Smooth muscle cell (in vitro differentiated cells): ENCODE measurements around the gene CSF1. TPM values are rescaled to one million over a fixed set of nuclear protein-coding genes. Genes with fewer than 3 reads are reported as not detected.

Experiments
- DNase-seq: peaks from one replicate; lab custom pipeline; 2025; ENCODE audit not compliant: unreplicated experiment; lab: John Stamatoyannopoulos, UW
- H2AFZ ChIP-seq: fragments of 200-600 bp; sonication (generic); 2 replicates; pipeline ENCODE4 v1.6.0; 2016; ENCODE audit warnings: antibody characterized with exemption, low read depth, mild to moderate bottlenecking
- H3F3A ChIP-seq: fragments of 200-600 bp; sonication (generic); 2 replicates; pipeline ENCODE4 v1.6.0; 2017; ENCODE audit warnings: antibody characterized with exemption, low read depth
- H3K27ac ChIP-seq: fragments of 200-600 bp; sonication (generic); 2 replicates; pipeline ENCODE4 v1.5.1; 2016; ENCODE audit warnings: low read depth, mild to moderate bottlenecking
- H3K27me3 ChIP-seq: fragments of 200-600 bp; sonication (generic); 2 replicates; pipeline ENCODE4 v1.6.1; 2016; ENCODE audit warnings: low read depth, mild to moderate bottlenecking
- H3K36me3 ChIP-seq: fragments of 200-600 bp; sonication (generic); 2 replicates; pipeline ENCODE4 v1.5.1; 2016; ENCODE audit warnings: low read depth
- H3K4me1 ChIP-seq: fragments of 200-600 bp; sonication (generic); 2 replicates; pipeline ENCODE4 v1.5.1; 2016; ENCODE audit warnings: low read depth
- H3K4me2 ChIP-seq: fragments of 200-600 bp; sonication (generic); 2 replicates; pipeline ENCODE4 v1.6.0; 2016; ENCODE audit warnings: mild to moderate bottlenecking
- H3K4me3 ChIP-seq: fragments of 200-600 bp; sonication (generic); 2 replicates; pipeline ENCODE4 v1.5.1; 2016; ENCODE audit warnings: mild to moderate bottlenecking
- H3K79me2 ChIP-seq: fragments of 200-600 bp; sonication (generic); 2 replicates; pipeline ENCODE4 v1.6.0; 2016; ENCODE audit warnings: low read depth, mild to moderate bottlenecking
- H3K9ac ChIP-seq: fragments of 200-600 bp; sonication (generic); 2 replicates; pipeline ENCODE4 v1.6.0; 2016; ENCODE audit warnings: low read depth
- H3K9me3 ChIP-seq: fragments of 200-600 bp; sonication (generic); replicated peaks from 2 replicates; pipeline ENCODE4 v1.5.1; 2016; ENCODE audit warnings: low read depth
- H4K20me1 ChIP-seq: fragments of 200-600 bp; sonication (generic); 2 replicates; pipeline ENCODE4 v1.6.0; 2016; ENCODE audit warnings: low read depth
- WGBS: methylation state at CpG from one replicate; pipeline ENCODE4 v1.1.7; 2016; ENCODE audit warnings: low lambda C conversion rate; 5-methylcytosine and 5-hydroxymethylcytosine counted together
- polyA plus RNA-seq: library from polyadenylated mRNA; unstranded; fragments of >200 nt; fragmentation: Nextera tagmentation; extraction: Ambion mirVana; gene quantifications from 2 replicates; pipeline ENCODE4 v1.2.1, GENCODE V29; 2016
- total RNA-seq: library from RNA; depleted of rRNA; stranded (reverse); fragments of >200 nt; gene quantifications from 2 replicates; pipeline ENCODE4 v1.2.3, GENCODE V29; 2014
- TF ChIP-seq, protein P1 (sequence below): fragments of 200-600 bp; sonication (generic); IDR thresholded peaks from 2 replicates; pipeline ENCODE4 v1.5.1; 2017; ENCODE audit warnings: borderline replicate concordance, mild to moderate bottlenecking, antibody characterized with exemption; ENCODE audit not compliant: insufficient read depth, poor library complexity, severe bottlenecking

Gene CSF1
- total and polyA plus RNA-seq, 2 experiments from 2014 or later = 22.4 to 30.9 TPM

DNA sequence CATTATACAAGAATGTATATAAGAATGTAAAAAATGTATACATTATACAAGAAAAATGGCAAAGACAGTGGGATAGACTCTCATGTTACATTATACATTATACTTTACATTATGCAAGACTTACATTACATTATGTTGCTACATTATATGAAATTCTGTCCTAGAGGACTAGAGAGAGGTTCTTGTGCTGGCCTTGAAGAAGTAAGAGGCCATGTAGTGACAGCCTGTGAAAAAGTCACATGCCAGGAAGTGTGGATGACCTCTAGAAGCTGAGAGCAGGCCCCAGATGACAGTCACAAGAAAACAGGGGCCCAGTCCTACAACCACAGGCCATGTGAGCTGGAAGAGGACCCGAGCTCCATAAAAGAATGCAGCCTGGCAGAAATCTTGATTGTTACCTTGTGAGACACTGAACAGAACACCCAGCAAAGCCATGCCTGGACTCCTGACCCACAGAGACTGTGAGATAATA is 43.4 kb downstream of the CSF1 start:
- H3K27ac ChIP-seq = peak overlapping the region; percentile 57
- WGBS = 6% methylated on average over 1 of the region's 1 CpG
- no peak for DNase-seq

GRCh38 chr1:109959632-109959973 is 49.0 kb downstream of the CSF1 start:
- Histone ChIP-seq H2AFZ (peak overlapping the region; percentile 65), H3K4me2 (peak overlapping the region; percentile 6), H3K27ac (peak overlapping the region; percentile 49), H3K36me3 (no peaks in the 10 kb centered on the region), H3K4me1 (peaks cover 37% of the 10 kb centered on the region), H4K20me1 (no peaks in the 10 kb centered on the region), H3K9ac (no peak overlapping the region), H3F3A (no peaks in the 10 kb centered on the region), H3K4me3 (no peak overlapping the region), H3K9me3 (no peaks in the 10 kb centered on the region), H3K27me3 (no peaks in the 10 kb centered on the region), H3K79me2 (no peaks in the 10 kb centered on the region)
- 0% methylated on average over 1 of the region's 1 CpG for WGBS
- no peak for DNase-seq
- TF ChIP-seq, protein P1, sequence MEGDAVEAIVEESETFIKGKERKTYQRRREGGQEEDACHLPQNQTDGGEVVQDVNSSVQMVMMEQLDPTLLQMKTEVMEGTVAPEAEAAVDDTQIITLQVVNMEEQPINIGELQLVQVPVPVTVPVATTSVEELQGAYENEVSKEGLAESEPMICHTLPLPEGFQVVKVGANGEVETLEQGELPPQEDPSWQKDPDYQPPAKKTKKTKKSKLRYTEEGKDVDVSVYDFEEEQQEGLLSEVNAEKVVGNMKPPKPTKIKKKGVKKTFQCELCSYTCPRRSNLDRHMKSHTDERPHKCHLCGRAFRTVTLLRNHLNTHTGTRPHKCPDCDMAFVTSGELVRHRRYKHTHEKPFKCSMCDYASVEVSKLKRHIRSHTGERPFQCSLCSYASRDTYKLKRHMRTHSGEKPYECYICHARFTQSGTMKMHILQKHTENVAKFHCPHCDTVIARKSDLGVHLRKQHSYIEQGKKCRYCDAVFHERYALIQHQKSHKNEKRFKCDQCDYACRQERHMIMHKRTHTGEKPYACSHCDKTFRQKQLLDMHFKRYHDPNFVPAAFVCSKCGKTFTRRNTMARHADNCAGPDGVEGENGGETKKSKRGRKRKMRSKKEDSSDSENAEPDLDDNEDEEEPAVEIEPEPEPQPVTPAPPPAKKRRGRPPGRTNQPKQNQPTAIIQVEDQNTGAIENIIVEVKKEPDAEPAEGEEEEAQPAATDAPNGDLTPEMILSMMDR = no peak

More for the DNA sequence above, 43.4 kb downstream of the CSF1 start:
- Histone ChIP-seq H3K9ac (no peak overlapping the region), H3K4me2 (no peak overlapping the region), H3K36me3 (no peaks in the 10 kb centered on the region), H3F3A (no peaks in the 10 kb centered on the region), H2AFZ (peak overlapping the region; percentile 73), H3K4me1 (peaks cover 9% of the 10 kb centered on the region), H4K20me1 (no peaks in the 10 kb centered on the region), H3K79me2 (no peaks in the 10 kb centered on the region), H3K9me3 (no peaks in the 10 kb centered on the region), H3K27me3 (no peaks in the 10 kb centered on the region), H3K4me3 (no peak overlapping the region)
- TF ChIP-seq, protein P1 = no peak

DNA sequence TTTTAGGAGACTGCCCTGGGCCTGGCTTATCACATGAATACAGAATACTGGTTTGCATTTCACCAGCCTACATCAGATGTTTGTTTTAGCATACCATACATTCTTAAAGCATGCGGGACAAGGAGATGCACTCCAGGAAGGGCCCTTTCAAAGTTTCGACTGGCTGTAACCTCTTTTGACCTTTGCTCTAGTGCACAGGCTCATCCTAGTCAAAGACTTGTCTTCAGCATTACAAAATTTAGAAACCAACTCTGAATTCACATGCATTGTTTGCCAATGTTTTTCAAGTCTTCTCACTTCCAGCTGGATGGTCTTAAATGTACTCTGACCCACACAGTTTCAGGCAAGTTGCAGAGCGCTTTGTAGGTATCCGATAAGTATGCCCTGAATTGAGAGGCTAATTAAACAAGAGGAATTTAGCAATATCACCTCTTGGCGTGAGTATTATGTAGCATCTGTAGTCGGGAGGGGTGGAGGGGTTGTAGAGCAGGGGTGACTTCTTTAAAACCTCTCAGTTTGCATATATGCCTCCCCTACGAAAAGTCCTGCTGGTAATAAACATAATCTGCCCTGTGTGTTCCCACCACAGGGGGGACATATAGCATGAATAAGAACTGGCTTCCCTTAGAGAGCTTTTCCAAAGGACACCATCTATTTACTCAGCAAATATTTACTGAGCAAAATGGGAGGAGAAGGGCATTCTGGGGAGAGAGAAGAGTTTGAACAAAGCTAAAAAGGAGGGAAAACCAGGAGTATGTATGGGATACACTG is 49.5 kb downstream of the CSF1 start:
- Histone ChIP-seq H3K9me3 (no peaks in the 10 kb centered on the region), H3K4me1 (peaks cover 37% of the 10 kb centered on the region), H3K4me2 (peak overlapping the region; percentile 6), H3K36me3 (no peaks in the 10 kb centered on the region), H4K20me1 (no peaks in the 10 kb centered on the region), H3K79me2 (no peaks in the 10 kb centered on the region), H3K27ac (peak overlapping the region; percentile 49), H3F3A (no peaks in the 10 kb centered on the region), H3K27me3 (no peaks in the 10 kb centered on the region), H3K4me3 (no peak overlapping the region), H3K9ac (no peak overlapping the region), H2AFZ (peak overlapping the region; percentile 65)
- no peak for DNase-seq
- TF ChIP-seq, protein P1 = no peak
- WGBS = 38% methylated on average over 7 of the region's 7 CpGs

DNA sequence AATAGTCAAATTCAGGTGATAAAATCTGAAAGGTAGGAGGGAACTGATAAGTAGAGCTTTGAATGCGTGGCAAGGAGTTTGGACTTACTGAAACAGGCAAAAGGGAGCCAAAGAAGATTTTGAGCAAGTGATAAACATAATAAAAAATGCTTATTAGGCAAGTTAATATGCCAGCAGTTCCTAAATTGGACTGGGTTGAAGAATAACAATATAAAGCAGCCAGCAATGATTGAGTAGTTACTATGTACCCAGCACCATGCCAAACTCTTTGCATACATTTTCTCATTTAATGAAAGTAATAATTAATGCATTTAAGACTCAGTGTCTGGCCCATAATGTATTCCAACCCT is 50.1 kb downstream of the CSF1 start:
- WGBS = 87% methylated on average over 1 of the region's 1 CpG
- Histone ChIP-seq H3K4me1 (peaks cover 37% of the 10 kb centered on the region), H3K4me3 (no peak overlapping the region), H2AFZ (no peak overlapping the region), H3K79me2 (no peaks in the 10 kb centered on the region), H3K4me2 (no peak overlapping the region), H3K36me3 (no peaks in the 10 kb centered on the region), H4K20me1 (no peaks in the 10 kb centered on the region), H3F3A (no peaks in the 10 kb centered on the region), H3K27ac (no peak overlapping the region), H3K9me3 (no peaks in the 10 kb centered on the region), H3K27me3 (no peaks in the 10 kb centered on the region), H3K9ac (no peak overlapping the region)
- DNase-seq = no peak
- TF ChIP-seq, protein P1 = no peak
